KOPT-K1 (cell line): ENCODE data around the gene NFKBIL1.

ENCODE experiments used
- H3K27ac ChIP-seq: fragments of 200-600 bp; sonication (generic); 2 replicates; pipeline ENCODE4 v1.5.1; 2016; ENCODE audit warnings: antibody characterized with exemption, mild to moderate bottlenecking, low read depth, low read length; ENCODE audit not compliant: poor library complexity, severe bottlenecking
- H3K36me3 ChIP-seq: fragments of 200-600 bp; sonication (generic); 2 replicates; pipeline ENCODE4 v1.5.1; 2017; ENCODE audit warnings: antibody characterized with exemption, mild to moderate bottlenecking, low read length, moderate library complexity; ENCODE audit not compliant: insufficient read depth
- H3K9me3 ChIP-seq: fragments of 200-600 bp; sonication (generic); 2 replicates; pipeline ENCODE4 v1.5.1; 2017; ENCODE audit warnings: antibody characterized with exemption, low read length, mild to moderate bottlenecking; ENCODE audit not compliant: insufficient read depth, poor library complexity, severe bottlenecking

Gene NFKBIL1

DNA sequence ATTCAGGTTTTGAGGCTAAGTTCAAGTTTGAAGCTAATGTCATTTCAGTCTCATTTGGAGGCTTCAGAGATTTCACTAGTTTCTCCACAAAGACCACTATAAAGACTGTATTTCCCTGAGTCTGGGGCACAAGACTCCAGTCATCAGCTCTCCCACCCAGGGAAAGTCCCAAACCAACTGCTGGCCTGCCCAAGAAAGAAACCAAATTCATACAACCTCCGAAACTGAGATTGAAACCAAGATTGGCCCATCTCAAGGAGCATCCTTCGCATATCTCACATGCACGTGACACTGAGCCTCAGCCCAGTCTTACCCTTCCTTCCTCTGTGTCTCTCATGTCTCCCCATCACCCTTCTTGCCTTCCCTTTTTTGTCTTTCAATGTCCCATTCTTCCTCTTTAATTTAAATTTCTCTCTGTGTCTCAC is 21.1 kb downstream of the NFKBIL1 start:
- H3K9me3 ChIP-seq = no peaks in the 10 kb centered on the region
- H3K36me3 ChIP-seq = no peaks in the 10 kb centered on the region
- H3K27ac ChIP-seq = peak overlapping the region; percentile 50

GRCh38 chr6:31569861-31570536 is 22.6 kb downstream of the NFKBIL1 start:
- Histone ChIP-seq H3K27ac (peak overlapping the region; percentile 12), H3K36me3 (no peaks in the 10 kb centered on the region), H3K9me3 (no peaks in the 10 kb centered on the region)

- Histone ChIP-seq H3K27ac (peak within 1 kb of the TSS; percentile 94), H3K36me3 (peaks cover 9% of the 10 kb centered on the region; the same call in 1 of the 2 replicates), H3K9me3 (no peaks in the 10 kb centered on the region)
Measured at GRCh38 chr6:31572041-31572911, 24.9 kb downstream of the NFKBIL1 start, which contains the start of gene LTA. TSS of gene LTA (plus strand) at chr6:31572289. CDS start at chr6:31572743, 454 bp downstream.

DNA sequence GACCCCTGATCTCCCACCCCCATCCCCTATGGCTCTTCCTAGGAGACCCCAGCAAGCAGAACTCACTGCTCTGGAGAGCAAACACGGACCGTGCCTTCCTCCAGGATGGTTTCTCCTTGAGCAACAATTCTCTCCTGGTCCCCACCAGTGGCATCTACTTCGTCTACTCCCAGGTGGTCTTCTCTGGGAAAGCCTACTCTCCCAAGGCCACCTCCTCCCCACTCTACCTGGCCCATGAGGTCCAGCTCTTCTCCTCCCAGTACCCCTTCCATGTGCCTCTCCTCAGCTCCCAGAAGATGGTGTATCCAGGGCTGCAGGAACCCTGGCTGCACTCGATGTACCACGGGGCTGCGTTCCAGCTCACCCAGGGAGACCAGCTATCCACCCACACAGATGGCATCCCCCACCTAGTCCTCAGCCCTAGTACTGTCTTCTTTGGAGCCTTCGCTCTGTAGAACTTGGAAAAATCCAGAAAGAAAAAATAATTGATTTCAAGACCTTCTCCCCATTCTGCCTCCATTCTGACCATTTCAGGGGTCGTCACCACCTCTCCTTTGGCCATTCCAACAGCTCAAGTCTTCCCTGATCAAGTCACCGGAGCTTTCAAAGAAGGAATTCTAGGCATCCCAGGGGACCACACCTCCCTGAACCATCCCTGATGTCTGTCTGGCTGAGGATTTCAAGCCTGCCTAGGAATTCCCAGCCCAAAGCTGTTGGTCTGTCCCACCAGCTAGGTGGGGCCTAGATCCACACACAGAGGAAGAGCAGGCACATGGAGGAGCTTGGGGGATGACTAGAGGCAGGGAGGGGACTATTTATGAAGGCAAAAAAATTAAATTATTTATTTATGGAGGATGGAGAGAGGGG is 26.1 kb downstream of the NFKBIL1 start:
- peak overlapping the region; percentile 94 for H3K27ac ChIP-seq

GRCh38 chr6:31574106-31575061 is 27.0 kb downstream of the NFKBIL1 start:
- Histone ChIP-seq H3K27ac (peak overlapping the region; percentile 86), H3K9me3 (no peaks in the 10 kb centered on the region), H3K36me3 (peaks cover 26% of the 10 kb centered on the region; the same call in 1 of the 2 replicates)

More for the DNA sequence above, 26.1 kb downstream of the NFKBIL1 start:
- Histone ChIP-seq H3K36me3 (peaks cover 21% of the 10 kb centered on the region; the same call in 1 of the 2 replicates), H3K9me3 (no peaks in the 10 kb centered on the region)

- Histone ChIP-seq H3K9me3 (no peaks in the 10 kb centered on the region), H3K27ac (peak within 1 kb of the TSS; percentile 86), H3K36me3 (peaks cover 26% of the 10 kb centered on the region; the same call in 1 of the 2 replicates)
Measured at GRCh38 chr6:31575335-31575901, 28.0 kb downstream of the NFKBIL1 start, which contains the start of gene TNF. TSS of gene TNF (plus strand) at chr6:31575565. CDS start at chr6:31575742, 177 bp downstream.

DNA sequence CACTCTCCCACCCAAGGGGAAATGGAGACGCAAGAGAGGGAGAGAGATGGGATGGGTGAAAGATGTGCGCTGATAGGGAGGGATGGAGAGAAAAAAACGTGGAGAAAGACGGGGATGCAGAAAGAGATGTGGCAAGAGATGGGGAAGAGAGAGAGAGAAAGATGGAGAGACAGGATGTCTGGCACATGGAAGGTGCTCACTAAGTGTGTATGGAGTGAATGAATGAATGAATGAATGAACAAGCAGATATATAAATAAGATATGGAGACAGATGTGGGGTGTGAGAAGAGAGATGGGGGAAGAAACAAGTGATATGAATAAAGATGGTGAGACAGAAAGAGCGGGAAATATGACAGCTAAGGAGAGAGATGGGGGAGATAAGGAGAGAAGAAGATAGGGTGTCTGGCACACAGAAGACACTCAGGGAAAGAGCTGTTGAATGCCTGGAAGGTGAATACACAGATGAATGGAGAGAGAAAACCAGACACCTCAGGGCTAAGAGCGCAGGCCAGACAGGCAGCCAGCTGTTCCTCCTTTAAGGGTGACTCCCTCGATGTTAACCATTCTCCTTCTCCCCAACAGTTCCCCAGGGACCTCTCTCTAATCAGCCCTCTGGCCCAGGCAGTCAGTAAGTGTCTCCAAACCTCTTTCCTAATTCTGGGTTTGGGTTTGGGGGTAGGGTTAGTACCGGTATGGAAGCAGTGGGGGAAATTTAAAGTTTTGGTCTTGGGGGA is 28.7 kb downstream of the NFKBIL1 start:
- peak overlapping the region; percentile 86 for H3K27ac ChIP-seq
- no peaks in the 10 kb centered on the region for H3K9me3 ChIP-seq
- H3K36me3 ChIP-seq = peaks cover 26% of the 10 kb centered on the region; the same call in 1 of the 2 replicates

- Histone ChIP-seq H3K27ac (peak overlapping the region; percentile 86), H3K36me3 (peaks cover 26% of the 10 kb centered on the region; the same call in 1 of the 2 replicates), H3K9me3 (no peaks in the 10 kb centered on the region)
Measured at GRCh38 chr6:31576897-31577578, 29.6 kb downstream of the NFKBIL1 start.

GRCh38 chr6:31577579-31577966 is 30.2 kb downstream of the NFKBIL1 start:
- H3K9me3 ChIP-seq = no peaks in the 10 kb centered on the region
- peak overlapping the region; percentile 86 for H3K27ac ChIP-seq
- H3K36me3 ChIP-seq = peaks cover 26% of the 10 kb centered on the region; the same call in 1 of the 2 replicates

DNA sequence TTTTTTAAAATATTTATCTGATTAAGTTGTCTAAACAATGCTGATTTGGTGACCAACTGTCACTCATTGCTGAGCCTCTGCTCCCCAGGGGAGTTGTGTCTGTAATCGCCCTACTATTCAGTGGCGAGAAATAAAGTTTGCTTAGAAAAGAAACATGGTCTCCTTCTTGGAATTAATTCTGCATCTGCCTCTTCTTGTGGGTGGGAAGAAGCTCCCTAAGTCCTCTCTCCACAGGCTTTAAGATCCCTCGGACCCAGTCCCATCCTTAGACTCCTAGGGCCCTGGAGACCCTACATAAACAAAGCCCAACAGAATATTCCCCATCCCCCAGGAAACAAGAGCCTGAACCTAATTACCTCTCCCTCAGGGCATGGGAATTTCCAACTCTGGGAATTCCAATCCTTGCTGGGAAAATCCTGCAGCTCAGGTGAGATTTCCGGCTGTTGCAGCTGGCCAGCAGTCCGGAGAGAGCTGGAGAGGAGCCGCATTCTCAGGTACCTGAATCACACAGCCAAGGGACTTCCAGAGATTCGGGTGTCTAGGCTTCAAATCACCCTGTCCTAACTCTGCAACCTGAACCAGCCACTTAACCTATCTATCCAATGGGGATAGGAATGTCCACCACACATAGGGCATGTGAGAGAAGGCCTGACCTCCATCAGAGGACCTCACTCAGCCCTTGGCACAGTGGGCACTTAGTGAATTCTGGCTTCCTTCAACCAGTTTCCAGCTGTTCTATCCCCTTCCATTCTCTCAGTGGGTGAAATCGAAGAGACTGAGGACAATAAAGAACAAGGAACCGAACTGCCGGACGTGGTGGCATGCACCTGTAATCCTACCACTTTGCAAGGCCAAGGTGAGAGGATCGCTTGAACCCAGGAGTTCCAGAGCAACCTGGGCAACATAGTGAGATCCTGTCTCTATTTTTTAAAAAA is 31.0 kb downstream of the NFKBIL1 start:
- Histone ChIP-seq H3K27ac (no peak overlapping the region), H3K9me3 (no peaks in the 10 kb centered on the region), H3K36me3 (peaks cover 26% of the 10 kb centered on the region; the same call in 1 of the 2 replicates)

DNA sequence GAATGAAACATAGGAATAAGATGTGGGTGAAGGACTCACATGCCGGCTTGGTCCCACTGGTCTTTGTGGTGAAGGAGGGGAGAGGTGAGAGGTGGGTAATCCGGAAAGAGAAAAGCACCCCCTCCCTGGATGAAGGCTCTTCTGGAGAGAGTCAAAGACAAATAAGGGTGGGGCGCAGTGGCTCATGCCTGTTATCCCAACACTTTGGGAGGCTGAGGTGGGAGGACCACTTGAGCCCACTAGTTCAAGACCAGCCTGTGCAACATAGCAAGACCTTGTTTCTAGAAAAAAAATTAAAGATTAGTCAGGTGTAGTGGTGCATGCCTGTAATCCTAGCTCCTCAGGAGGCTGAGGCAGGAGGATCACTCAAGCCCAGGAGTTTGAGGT is 31.7 kb downstream of the NFKBIL1 start:
- Histone ChIP-seq H3K27ac (no peak overlapping the region), H3K36me3 (peaks cover 26% of the 10 kb centered on the region; the same call in 1 of the 2 replicates), H3K9me3 (no peaks in the 10 kb centered on the region)
